ENCODE results near the gene CPED1.

Gene CPED1

DNA sequence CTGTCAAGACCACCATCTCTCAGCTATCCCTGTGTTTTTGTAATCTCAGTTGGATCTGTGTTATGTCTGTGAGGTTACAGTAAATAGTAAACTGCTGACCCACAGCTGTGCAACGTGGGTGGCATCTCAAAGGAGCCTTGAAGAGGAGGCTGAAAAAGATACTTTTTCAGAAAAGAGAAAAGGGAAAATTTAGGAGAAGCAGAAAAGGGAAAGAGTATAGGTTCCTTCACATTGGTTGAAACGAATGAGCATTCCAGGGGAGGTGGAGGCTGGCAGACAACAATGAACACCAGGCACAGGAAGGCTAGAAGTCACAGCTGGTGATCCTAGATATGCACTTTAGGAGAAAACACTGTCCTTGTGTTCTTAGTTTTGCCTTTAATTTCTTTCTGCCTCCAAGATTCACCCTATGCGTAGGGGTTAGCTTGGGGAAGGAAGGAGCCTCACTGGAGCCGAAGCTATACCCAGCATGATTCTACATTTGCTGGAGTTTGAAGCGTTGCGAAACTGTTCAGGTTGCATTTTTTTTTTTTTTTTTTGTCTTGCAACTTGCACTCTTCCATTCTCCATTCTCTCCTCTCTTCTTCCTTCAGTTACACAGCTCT, 18.3 kb downstream of the CPED1 start:
- DNase-seq (ENCODE audit: low read depth): no peak
- TF ChIP-seq, protein P1, sequence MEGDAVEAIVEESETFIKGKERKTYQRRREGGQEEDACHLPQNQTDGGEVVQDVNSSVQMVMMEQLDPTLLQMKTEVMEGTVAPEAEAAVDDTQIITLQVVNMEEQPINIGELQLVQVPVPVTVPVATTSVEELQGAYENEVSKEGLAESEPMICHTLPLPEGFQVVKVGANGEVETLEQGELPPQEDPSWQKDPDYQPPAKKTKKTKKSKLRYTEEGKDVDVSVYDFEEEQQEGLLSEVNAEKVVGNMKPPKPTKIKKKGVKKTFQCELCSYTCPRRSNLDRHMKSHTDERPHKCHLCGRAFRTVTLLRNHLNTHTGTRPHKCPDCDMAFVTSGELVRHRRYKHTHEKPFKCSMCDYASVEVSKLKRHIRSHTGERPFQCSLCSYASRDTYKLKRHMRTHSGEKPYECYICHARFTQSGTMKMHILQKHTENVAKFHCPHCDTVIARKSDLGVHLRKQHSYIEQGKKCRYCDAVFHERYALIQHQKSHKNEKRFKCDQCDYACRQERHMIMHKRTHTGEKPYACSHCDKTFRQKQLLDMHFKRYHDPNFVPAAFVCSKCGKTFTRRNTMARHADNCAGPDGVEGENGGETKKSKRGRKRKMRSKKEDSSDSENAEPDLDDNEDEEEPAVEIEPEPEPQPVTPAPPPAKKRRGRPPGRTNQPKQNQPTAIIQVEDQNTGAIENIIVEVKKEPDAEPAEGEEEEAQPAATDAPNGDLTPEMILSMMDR (IDR thresholded peaks at IDR 0.05; ENCODE audit: insufficient read depth, low read depth, low read length, missing control alignments): no peak
- no peak overlapping the region for H3K4me3 ChIP-seq (ENCODE audit: low read depth, low read length)

DNA sequence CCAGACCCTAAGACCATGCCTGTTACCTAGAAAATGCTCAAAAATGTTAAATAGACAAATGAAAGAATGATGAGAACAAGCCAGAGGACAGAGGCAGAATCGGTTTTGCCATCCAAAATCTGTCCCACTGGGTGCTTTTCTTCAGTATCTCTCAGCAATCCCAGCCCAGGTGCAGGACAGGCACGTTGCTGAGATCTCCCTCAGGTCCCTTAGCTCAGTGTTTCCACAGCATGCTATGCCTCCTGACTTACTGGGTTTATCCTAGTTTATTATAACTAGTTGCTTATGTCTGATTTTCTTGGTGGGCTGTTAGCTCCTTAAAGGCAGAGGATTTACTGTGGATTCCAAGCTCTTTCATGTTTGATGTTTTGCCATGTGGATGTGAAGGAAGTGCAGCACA, 20.3 kb downstream of the CPED1 start:
- TF ChIP-seq, protein P1 (IDR thresholded peaks at IDR 0.05; ENCODE audit: insufficient read depth, low read depth, low read length, missing control alignments): no peak
- DNase-seq (ENCODE audit: low read depth): no peak
- H3K4me3 ChIP-seq (ENCODE audit: low read depth, low read length): no peak overlapping the region

DNA sequence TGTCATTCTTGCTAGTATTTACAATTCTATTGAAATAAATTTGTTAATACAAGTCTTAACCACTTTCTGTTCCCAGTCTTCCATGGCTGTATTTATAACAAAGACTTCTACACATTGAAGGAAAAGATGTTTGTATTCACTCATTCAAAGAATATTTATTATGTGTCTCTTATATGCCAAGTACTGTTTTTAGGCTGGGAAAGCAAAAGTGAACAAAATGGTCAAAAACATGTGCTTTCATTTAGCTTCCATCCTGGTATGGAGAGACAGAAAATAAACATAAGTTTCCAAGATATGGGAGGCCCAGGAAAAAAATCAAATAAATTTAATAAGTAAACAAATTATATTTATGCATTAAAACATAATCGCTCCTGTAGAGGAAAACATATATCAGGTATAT, 22.9 kb downstream of the CPED1 start:
- H3K4me3 ChIP-seq (ENCODE audit: low read depth, low read length): no peak overlapping the region
- TF ChIP-seq, protein P1 (IDR thresholded peaks at IDR 0.05; ENCODE audit: insufficient read depth, low read depth, low read length, missing control alignments): no peak
- no peak for DNase-seq (ENCODE audit: low read depth)

DNA sequence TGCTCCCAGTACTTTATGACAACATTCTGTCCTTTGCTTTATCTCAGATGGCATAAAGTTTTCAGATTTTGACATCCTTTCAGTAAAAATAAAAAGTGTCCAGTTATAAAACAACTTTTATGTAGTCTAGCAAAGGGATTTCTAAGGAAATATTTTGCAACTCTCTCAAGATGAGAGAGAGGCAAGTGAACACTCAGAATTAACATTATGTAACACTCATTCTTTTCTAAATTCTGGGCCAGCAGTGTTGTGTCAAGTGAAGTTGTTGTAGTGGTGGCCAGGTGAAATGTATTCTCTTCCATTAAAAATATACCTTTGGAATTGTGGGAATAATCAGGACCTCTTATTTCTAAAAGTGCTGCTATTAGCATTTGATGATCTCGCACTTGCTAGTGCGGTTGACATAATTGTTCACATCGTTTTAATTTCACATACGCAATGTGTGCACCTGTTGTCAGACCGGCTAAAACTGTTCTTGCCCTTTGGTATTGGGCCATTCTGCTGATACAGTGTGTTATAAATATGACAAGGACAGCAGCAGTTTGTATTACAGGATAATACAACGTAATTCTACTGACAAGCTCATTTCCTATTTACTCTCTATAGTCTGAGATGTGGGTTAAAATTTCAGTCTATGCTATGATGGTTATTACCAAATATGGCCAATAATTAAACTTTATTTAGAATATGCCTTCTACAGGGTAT, 23.8 kb downstream of the CPED1 start:
- TF ChIP-seq, protein P1 (IDR thresholded peaks at IDR 0.05; ENCODE audit: insufficient read depth, low read depth, low read length, missing control alignments): no peak
- no peak overlapping the region for H3K4me3 ChIP-seq (ENCODE audit: low read depth, low read length)
- DNase-seq (ENCODE audit: low read depth): no peak

DNA sequence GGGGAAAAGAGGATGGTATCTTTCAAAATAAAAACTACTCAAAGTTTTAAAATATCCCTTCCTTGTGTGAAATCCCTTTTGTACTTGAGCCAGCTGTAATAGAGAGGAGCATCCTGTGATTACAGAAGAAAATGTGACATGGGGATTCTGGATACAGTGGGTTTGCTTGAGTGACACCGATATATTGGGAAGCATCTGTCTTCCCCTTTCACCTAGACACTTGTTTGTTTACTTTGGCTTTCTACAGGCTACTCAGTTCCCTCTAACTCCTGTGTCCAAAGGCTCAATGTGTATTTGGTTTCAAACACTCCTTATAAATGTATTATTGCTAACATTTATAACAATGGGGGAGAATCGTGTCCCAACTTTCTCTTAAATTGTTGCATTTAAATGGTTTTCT, 24.4 kb downstream of the CPED1 start:
- no peak for DNase-seq (ENCODE audit: low read depth)
- TF ChIP-seq, protein P1 (IDR thresholded peaks at IDR 0.05; ENCODE audit: insufficient read depth, low read depth, low read length, missing control alignments): no peak
- no peak overlapping the region for H3K4me3 ChIP-seq (ENCODE audit: low read depth, low read length)

DNA sequence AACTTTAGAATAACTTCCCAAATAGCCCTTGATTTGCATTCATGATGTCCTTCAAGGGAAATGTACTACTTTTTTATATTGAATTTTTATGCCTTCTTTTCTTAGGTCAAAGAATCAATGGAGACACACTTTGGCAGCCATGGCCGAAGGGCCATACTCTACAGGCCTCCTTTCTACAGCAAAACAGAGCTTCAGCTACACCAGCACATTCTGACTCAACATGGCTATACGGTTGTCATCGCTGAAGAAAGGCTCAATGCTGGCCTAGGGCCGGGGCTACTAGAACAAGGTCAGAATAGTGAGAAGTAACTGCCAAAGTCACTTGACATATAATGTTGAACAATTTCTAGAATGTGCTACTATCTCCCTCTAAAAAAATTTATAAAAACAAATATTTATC, 27.0 kb downstream of the CPED1 start:
- TF ChIP-seq, protein P1 (IDR thresholded peaks at IDR 0.05; ENCODE audit: insufficient read depth, low read depth, low read length, missing control alignments): no peak
- no peak overlapping the region for H3K4me3 ChIP-seq (ENCODE audit: low read depth, low read length)
- DNase-seq (ENCODE audit: low read depth): no peak

DNA sequence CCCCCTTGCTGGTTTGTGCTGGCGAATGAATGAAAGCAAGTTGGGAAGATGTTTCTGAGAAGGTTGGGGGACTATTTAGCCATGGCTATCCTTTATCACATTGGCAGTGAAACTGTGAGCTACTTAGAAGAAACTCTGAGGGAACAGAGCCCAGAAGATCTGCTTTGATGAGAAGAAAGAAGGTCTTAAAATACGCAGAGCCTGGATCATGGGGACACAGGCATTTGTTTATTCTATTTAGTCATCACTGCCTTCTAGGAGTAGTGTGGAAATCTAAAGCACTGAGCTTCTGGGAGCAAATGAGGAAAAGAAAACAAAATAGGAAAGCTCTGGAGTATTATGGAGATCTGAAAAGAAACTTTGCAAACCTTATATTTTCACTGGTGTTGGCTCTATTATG, 28.5 kb downstream of the CPED1 start:
- TF ChIP-seq, protein P1 (IDR thresholded peaks at IDR 0.05; ENCODE audit: insufficient read depth, low read depth, low read length, missing control alignments): no peak
- no peak overlapping the region for H3K4me3 ChIP-seq (ENCODE audit: low read depth, low read length)
- no peak for DNase-seq (ENCODE audit: low read depth)
